Coronary artery (tissue), 2 donors: ENCODE measurements around the gene EIF4E1B.

Source experiments
- DNase-seq: peaks from one replicate; pipeline ENCODE4 v3.0.0-alpha.2; 2017; ENCODE audit warnings: low spot score
- H3K27ac ChIP-seq, 2 donors: fragments of 200-600 bp; sonication (generic); one replicate each; pipeline ENCODE4 v1.5.1; 2016 to 2019
- H3K4me3 ChIP-seq: fragments of 200-600 bp; sonication (generic); 2 replicates; pipeline ENCODE4 v1.5.1; 2016; ENCODE audit warnings: mild to moderate bottlenecking, moderate library complexity
- CTCF ChIP-seq: fragments of 200-600 bp; sonication (generic); IDR thresholded peaks from one replicate; pipeline ENCODE4 v1.5.1; 2019; ENCODE audit warnings: antibody characterized with exemption

The EIF4E1B gene

GRCh38 chr5:176691524-176691923, 61.0 kb downstream of the EIF4E1B start:
- H3K27ac ChIP-seq = no peak overlapping the region
- no peak overlapping the region for H3K4me3 ChIP-seq
- DNase-seq = no peak
- TF ChIP-seq CTCF = no peak

- Histone ChIP-seq H3K4me3 (no peak overlapping the region), H3K27ac (no peak overlapping the region)
- no peak for TF ChIP-seq CTCF
- no peak for DNase-seq
These were observed 61.9 kb downstream of the EIF4E1B start for GRCh38 chr5:176692326-176692725.

- H3K4me3 ChIP-seq = no peak overlapping the region
- no peak overlapping the region for H3K27ac ChIP-seq
- DNase-seq = no peak
- TF ChIP-seq CTCF = no peak
These were observed 62.5 kb downstream of the EIF4E1B start for GRCh38 chr5:176692839-176693476.

GRCh38 chr5:176693477-176693851, 63.0 kb downstream of the EIF4E1B start:
- no peak for TF ChIP-seq CTCF
- Histone ChIP-seq H3K27ac (no peak overlapping the region), H3K4me3 (no peak overlapping the region)
- no peak for DNase-seq

- Histone ChIP-seq H3K4me3 (no peak overlapping the region), H3K27ac (no peak overlapping the region)
- no peak for TF ChIP-seq CTCF
- no peak for DNase-seq
These were observed 63.7 kb downstream of the EIF4E1B start for GRCh38 chr5:176694146-176694545.

GRCh38 chr5:176694631-176695030, 64.2 kb downstream of the EIF4E1B start:
- Histone ChIP-seq H3K27ac (no peak overlapping the region), H3K4me3 (no peak overlapping the region)
- TF ChIP-seq CTCF = no peak
- DNase-seq = no peak

- DNase-seq = no peak
- H3K27ac ChIP-seq = no peak overlapping the region
- H3K4me3 ChIP-seq = no peak overlapping the region
- TF ChIP-seq CTCF = no peak
These were observed 64.6 kb downstream of the EIF4E1B start for GRCh38 chr5:176695073-176695472.
